ENCODE data around the gene TMTC2. TPM values are rescaled to one million over a fixed set of nuclear protein-coding genes. Genes with fewer than 3 reads are reported as not detected.

The TMTC2 gene
- total and polyA plus RNA-seq, 12 donors, result 1.6 to 4.4 (median 2.7) TPM

DNA sequence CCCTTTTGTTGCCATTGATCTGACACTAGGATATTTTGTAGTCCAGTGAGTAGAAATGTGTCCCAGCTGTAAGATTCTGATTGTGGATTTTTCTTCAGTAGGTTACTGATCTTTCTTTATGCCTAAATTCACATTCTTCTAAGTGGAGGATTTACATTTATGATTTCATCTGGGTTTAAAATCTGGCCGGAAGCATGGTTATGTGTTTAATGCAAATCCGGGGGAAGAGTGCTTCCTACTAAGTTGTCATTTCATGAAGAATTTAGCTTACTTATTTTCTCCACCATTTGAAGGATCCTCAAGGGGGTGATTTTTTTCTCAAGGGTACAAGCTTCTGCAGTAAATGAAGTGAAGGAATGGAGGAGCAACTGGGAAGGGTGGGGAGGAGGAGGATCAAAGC, 96.7 kb downstream of the TMTC2 start:
- no peaks in the 10 kb centered on the region for H3K36me3 ChIP-seq (replicated peaks in 1 of 2)
- intact Hi-C loops (cut with DNase I), result no loop called here
- 81 to 88% (median 84%) methylated on average over 2 of the region's 2 CpGs for WGBS, 4 donors
- no peak for DNase-seq
- no peak overlapping the region for H3K27ac ChIP-seq
- H3K9me3 ChIP-seq (replicated peaks in 1 of 3), result no peaks in the 10 kb centered on the region
- TF ChIP-seq POLR2A (IDR thresholded peaks at IDR 0.05), result no peak
- TF ChIP-seq, protein P1, sequence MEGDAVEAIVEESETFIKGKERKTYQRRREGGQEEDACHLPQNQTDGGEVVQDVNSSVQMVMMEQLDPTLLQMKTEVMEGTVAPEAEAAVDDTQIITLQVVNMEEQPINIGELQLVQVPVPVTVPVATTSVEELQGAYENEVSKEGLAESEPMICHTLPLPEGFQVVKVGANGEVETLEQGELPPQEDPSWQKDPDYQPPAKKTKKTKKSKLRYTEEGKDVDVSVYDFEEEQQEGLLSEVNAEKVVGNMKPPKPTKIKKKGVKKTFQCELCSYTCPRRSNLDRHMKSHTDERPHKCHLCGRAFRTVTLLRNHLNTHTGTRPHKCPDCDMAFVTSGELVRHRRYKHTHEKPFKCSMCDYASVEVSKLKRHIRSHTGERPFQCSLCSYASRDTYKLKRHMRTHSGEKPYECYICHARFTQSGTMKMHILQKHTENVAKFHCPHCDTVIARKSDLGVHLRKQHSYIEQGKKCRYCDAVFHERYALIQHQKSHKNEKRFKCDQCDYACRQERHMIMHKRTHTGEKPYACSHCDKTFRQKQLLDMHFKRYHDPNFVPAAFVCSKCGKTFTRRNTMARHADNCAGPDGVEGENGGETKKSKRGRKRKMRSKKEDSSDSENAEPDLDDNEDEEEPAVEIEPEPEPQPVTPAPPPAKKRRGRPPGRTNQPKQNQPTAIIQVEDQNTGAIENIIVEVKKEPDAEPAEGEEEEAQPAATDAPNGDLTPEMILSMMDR (IDR thresholded peaks at IDR 0.05), result no peak
- H3K4me1 ChIP-seq (replicated peaks in 1 of 2), result no peaks in the 10 kb centered on the region
- H3K27me3 ChIP-seq, result no peaks in the 10 kb centered on the region
- no peak overlapping the region for H3K4me3 ChIP-seq

DNA sequence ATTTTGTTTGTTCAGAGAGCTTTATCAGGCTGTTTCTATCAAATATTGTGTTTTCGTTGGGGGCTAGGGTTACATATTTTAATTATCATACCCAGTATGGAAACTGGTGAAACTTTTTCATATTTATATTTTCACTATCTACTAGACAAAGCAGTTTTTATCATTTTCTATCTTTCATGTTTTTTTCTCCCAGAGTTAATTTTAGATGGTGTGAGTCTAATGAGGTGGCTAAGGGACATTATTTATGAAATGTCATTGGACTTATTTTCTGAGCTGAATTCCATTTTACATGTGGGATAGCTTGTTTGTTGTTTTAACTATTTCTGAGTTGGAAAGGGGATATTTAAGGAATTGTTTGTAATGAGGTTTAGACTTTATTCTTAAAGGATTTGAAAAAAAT, 100.3 kb downstream of the TMTC2 start:
- WGBS, 4 donors, result 83 to 92% (median 86%) methylated on average over 1 of the region's 1 CpG
- Histone ChIP-seq H3K27ac (no peak overlapping the region), H3K4me1 (replicated peaks in 1 of 2) (no peaks in the 10 kb centered on the region), H3K9me3 (replicated peaks in 1 of 3) (no peaks in the 10 kb centered on the region), H3K27me3 (no peaks in the 10 kb centered on the region), H3K36me3 (replicated peaks in 1 of 2) (no peaks in the 10 kb centered on the region), H3K4me3 (no peak overlapping the region)
- DNase-seq, result no peak
- TF ChIP-seq, protein P1 (IDR thresholded peaks at IDR 0.05), result no peak
- TF ChIP-seq POLR2A (IDR thresholded peaks at IDR 0.05), result no peak
- intact Hi-C loops (cut with DNase I), result no loop called here

DNA sequence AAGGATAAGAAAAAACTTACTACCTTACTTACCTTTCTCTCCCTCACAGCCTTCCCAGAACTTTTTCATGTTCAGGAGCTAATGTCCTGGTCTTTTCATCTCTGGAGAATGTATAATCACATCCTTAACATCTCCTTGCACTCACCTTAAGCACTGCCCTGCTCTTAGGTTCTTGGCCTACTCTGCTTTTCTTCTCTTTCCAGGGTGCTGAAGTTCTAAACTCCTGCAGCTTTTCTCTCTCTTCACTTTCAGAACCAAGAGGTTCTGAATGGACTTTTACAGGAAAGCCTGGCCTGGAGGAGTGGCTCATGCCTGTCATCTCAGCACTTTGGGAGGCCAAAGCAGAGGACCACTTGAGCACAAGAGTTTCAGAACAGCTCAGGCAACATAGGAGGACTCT, 101.9 kb downstream of the TMTC2 start:
- intact Hi-C loops (cut with DNase I), result no loop called here
- no peaks in the 10 kb centered on the region for H3K27me3 ChIP-seq
- H3K27ac ChIP-seq, result no peak overlapping the region
- TF ChIP-seq POLR2A (IDR thresholded peaks at IDR 0.05), result no peak
- TF ChIP-seq, protein P1 (IDR thresholded peaks at IDR 0.05), result no peak
- no peaks in the 10 kb centered on the region for H3K9me3 ChIP-seq (replicated peaks in 1 of 3)
- no peak overlapping the region for H3K4me3 ChIP-seq
- no peak for DNase-seq
- no peaks in the 10 kb centered on the region for H3K36me3 ChIP-seq (replicated peaks in 1 of 2)
- no peaks in the 10 kb centered on the region for H3K4me1 ChIP-seq (replicated peaks in 1 of 2)

DNA sequence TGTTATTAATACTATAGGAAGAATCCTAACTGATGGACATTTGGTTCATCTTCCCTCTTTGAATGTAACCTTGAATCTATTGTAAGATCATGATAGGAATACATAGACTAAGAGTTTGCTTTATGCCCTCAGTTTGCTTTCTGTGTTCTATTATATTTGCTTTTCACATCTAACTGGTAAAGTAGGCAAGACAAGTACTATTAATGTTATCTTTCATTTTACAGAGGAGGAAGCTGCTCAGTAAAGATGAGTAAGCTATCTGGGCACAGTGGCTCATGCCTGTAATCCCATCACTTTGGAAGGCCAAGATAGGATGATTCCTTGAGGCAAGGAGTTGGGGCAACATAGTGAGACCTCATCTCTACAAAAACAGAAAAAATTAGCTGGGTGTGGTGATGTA, 103.0 kb downstream of the TMTC2 start:
- H3K36me3 ChIP-seq (replicated peaks in 1 of 2), result no peaks in the 10 kb centered on the region
- H3K9me3 ChIP-seq (replicated peaks in 1 of 3), result no peaks in the 10 kb centered on the region
- no peak overlapping the region for H3K27ac ChIP-seq
- no peak overlapping the region for H3K4me3 ChIP-seq
- H3K4me1 ChIP-seq (replicated peaks in 1 of 2), result no peaks in the 10 kb centered on the region
- TF ChIP-seq, protein P1 (IDR thresholded peaks at IDR 0.05), result no peak
- no peak for TF ChIP-seq POLR2A (IDR thresholded peaks at IDR 0.05)
- no peak for DNase-seq
- no peaks in the 10 kb centered on the region for H3K27me3 ChIP-seq
- intact Hi-C loops (cut with DNase I), result no loop called here

Measured in adrenal gland (tissue), 12 donors.